ENCODE measurements around the gene TMEM171. TPM values are rescaled to one million over a fixed set of nuclear protein-coding genes. Genes with fewer than 3 reads are reported as not detected.

The TMEM171 gene, protein sequence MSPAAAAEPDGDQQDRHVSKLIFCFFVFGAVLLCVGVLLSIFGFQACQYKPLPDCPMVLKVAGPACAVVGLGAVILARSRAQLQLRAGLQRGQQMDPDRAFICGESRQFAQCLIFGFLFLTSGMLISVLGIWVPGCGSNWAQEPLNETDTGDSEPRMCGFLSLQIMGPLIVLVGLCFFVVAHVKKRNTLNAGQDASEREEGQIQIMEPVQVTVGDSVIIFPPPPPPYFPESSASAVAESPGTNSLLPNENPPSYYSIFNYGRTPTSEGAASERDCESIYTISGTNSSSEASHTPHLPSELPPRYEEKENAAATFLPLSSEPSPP
- total RNA-seq, result 8.1 and 9.1 TPM in 2 replicates

DNA sequence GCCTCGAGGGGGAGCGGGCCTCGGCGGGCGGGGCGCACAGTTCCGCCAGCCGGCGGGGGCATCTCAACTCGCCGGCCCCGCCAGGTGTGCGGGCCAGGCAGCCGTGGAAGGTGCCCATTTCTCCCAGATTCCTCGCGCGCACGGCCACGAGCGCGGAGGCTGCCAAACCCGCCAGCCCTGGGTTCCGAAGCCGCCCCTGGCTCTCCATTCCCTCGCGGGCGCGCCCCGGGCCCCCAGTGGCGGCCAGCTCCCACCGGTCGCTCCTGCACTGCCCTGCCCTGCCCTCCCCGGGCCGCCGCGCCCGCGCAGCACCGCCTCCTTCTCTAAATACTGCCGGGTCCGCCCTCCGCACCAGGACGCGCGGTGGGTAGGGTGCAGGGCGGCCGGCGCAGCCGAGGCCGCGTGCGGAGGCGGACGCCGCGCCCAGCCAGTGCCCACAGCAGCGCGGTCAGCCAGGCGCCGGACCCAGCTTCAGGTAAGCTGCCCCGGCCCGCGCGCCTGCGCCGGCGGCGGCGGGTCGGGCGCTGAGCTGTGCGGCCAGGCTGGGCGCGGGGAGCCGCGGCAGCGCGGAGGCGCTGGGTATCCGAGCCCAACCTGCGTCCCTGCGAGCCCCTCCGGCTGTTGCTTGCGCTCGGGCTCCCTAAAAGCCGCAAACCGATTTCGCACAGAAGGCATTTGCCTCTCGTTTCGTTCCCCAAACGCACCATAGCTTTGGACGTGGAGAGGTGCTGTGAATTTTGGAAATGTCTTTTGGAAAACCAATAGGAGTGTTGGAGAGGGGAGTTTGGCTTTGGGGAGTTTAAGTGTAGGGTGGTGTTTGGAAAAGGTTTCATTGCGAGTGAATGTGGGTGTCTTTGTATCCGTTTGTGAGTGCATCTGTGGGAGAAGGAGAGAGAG is at the start of gene TMEM171:
TSS of gene TMEM171 (plus strand) at position 354 of the 897 bp plus-strand sequence. CDS start 2,799 bp downstream, outside the sequence.

DNA sequence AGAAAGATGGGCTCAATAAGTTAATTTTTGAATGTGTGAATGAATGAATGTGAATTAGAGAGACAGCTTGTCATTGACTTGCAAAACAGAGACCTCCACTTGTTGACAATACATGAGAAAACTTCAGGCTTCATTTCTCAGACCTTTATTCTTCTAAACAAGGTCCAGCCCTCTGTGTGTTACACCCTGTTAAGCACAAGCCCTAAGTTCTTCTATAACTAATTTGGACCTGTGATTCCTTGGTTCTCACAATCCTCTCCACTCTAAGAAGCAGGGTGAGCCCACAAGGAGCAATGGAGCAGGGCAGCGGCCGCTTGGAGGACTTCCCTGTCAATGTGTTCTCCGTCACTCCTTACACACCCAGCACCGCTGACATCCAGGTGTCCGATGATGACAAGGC is 52.6 kb downstream of the TMEM171 start, which contains the start of gene TMEM174:
TSS of gene TMEM174 (plus strand) at position 243 of the 400 bp plus-strand sequence. CDS start at position 294, 51 bp downstream.

Other genes with a start within 250 kb of the TMEM171 start
- gene FCHO2, start 164.5 kb upstream of the TMEM171 start, total RNA-seq, result 8.1 and 9.3 TPM in 2 replicates
- 0.13 TPM in 1 of 2 replicates, not detected in the other for gene TMEM174, start 52.6 kb downstream of the TMEM171 start, total RNA-seq

Measured in mesangial cell (primary cell).